ENCODE results near the gene WDR90. TPM values are rescaled to one million over a fixed set of nuclear protein-coding genes. Genes with fewer than 3 reads are reported as not detected.

WDR90 gene
- total RNA-seq, 1 donor from 2014 or later = 75.9 TPM

GRCh38 chr16:662597-662996 is 13.4 kb downstream of the WDR90 start:
- Mint-ChIP-seq H3K4me3 (no peak overlapping the region), H3K9me3 (no peaks in the 10 kb centered on the region), H3K27me3 (ENCODE audit: low read depth) (no peaks in the 10 kb centered on the region), H3K27ac (no peak overlapping the region), H3K36me3 (no peaks in the 10 kb centered on the region), H3K4me1 (peaks cover 6% of the 10 kb centered on the region)
- no peak for DNase-seq (ENCODE audit: low spot score in 2 of 2, unreplicated experiment in 2 of 2)
- TF ChIP-seq, protein P1, sequence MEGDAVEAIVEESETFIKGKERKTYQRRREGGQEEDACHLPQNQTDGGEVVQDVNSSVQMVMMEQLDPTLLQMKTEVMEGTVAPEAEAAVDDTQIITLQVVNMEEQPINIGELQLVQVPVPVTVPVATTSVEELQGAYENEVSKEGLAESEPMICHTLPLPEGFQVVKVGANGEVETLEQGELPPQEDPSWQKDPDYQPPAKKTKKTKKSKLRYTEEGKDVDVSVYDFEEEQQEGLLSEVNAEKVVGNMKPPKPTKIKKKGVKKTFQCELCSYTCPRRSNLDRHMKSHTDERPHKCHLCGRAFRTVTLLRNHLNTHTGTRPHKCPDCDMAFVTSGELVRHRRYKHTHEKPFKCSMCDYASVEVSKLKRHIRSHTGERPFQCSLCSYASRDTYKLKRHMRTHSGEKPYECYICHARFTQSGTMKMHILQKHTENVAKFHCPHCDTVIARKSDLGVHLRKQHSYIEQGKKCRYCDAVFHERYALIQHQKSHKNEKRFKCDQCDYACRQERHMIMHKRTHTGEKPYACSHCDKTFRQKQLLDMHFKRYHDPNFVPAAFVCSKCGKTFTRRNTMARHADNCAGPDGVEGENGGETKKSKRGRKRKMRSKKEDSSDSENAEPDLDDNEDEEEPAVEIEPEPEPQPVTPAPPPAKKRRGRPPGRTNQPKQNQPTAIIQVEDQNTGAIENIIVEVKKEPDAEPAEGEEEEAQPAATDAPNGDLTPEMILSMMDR (IDR thresholded peaks at IDR 0.05; ENCODE audit: unreplicated experiment) = no peak

DNA sequence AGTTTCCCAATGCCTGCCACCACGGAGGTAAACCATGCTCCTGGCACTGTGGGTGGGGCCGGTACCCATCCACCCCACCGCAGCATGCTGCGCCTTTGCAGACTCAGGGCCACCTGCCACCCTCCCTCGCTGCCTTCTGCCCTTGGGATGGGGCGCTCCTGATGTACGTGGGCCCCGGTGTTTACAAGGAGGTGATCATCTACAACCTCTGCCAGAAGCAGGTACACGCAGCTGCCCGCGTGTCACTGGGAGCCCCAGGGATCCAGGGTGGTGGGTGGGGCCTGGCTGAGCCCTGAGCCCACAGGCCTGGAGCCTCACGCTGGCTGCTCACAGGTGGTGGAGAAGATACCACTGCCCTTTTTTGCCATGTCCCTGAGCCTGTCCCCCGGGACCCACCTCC is 17.4 kb downstream of the WDR90 start:
- TF ChIP-seq, protein P1 (IDR thresholded peaks at IDR 0.05; ENCODE audit: unreplicated experiment) = no peak
- Mint-ChIP-seq H3K36me3 (peaks cover 2% of the 10 kb centered on the region), H3K4me1 (peaks cover 5% of the 10 kb centered on the region), H3K27ac (no peak overlapping the region), H3K9me3 (no peaks in the 10 kb centered on the region), H3K27me3 (ENCODE audit: low read depth) (no peaks in the 10 kb centered on the region), H3K4me3 (no peak overlapping the region)
- no peak for DNase-seq (ENCODE audit: low spot score in 2 of 2, unreplicated experiment in 2 of 2)

- TF ChIP-seq, protein P1 (IDR thresholded peaks at IDR 0.05; ENCODE audit: unreplicated experiment) = no peak
- Mint-ChIP-seq H3K9me3 (no peaks in the 10 kb centered on the region), H3K27me3 (ENCODE audit: low read depth) (no peaks in the 10 kb centered on the region), H3K4me1 (peaks cover 5% of the 10 kb centered on the region), H3K36me3 (peaks cover 2% of the 10 kb centered on the region), H3K4me3 (peak overlapping the region; percentile 74), H3K27ac (peak overlapping the region; percentile 61)
- no peak for DNase-seq (ENCODE audit: low spot score in 2 of 2, unreplicated experiment in 2 of 2)
Measured at GRCh38 chr16:667113-667779, 18.1 kb downstream of the WDR90 start.

DNA sequence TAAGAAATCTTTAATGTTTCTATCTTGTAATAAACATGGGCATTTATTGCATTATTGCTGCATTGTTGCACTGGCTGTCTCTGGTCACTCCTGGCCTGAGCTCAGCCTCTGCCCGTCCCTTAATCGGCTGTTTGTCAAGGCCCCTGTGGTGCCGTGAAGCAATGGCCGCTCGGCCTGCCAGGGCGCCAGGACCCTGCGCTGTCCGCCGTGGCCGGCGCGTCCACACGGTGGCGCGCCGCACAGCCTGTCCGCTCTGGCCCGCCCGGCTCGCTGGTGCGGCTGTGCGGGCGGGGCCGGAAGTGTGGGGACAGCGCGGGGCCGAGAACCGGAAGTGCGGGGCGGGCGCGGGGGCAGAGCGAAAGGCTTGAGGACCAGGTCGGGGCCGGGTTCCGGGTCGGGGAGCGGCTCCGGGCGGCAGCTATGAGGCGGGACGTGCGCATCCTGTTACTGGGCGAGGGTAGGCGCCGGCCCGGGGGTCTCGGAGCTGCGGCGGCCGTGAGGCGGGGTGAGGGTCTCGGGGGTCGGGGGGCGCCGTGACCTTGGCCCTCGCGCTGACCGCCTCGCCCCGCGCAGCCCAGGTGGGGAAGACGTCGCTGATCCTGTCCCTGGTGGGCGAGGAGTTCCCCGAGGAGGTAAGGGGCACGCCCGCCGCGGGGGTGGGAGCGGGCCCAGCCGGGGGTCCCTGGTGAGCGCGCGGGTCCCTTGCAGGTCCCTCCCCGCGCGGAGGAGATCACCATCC is 18.8 kb downstream of the WDR90 start, which contains the start of gene RHOT2:
Gene RHOT2 (plus strand): TSS at position 353 of the 739 bp plus-strand sequence. CDS start 68 bp downstream, at position 421.
- DNase-seq (ENCODE audit: low spot score in 2 of 2, unreplicated experiment in 2 of 2) = peak; percentile 91 to 92
- no peaks in the 10 kb centered on the region for H3K27me3 Mint-ChIP-seq (ENCODE audit: low read depth)
- TF ChIP-seq, protein P1 (IDR thresholded peaks at IDR 0.05; ENCODE audit: unreplicated experiment) = peak; percentile 58
- no peaks in the 10 kb centered on the region for H3K9me3 Mint-ChIP-seq
- H3K36me3 Mint-ChIP-seq = peaks cover 2% of the 10 kb centered on the region
- H3K27ac Mint-ChIP-seq = peak within 1 kb of the TSS; percentile 61
- peak within 1 kb of the TSS; percentile 74 for H3K4me3 Mint-ChIP-seq
- H3K4me1 Mint-ChIP-seq = peaks cover 5% of the 10 kb centered on the region

- TF ChIP-seq, protein P1 (IDR thresholded peaks at IDR 0.05; ENCODE audit: unreplicated experiment) = no peak
- no peaks in the 10 kb centered on the region for H3K9me3 Mint-ChIP-seq
- no peaks in the 10 kb centered on the region for H3K27me3 Mint-ChIP-seq (ENCODE audit: low read depth)
- DNase-seq (ENCODE audit: low spot score in 2 of 2, unreplicated experiment in 2 of 2) = no peak
- H3K27ac Mint-ChIP-seq = no peak overlapping the region
- peak overlapping the region; percentile 74 for H3K4me3 Mint-ChIP-seq
- peaks cover 2% of the 10 kb centered on the region for H3K36me3 Mint-ChIP-seq
- H3K4me1 Mint-ChIP-seq = peaks cover 5% of the 10 kb centered on the region
Measured at GRCh38 chr16:668519-669171, 19.5 kb downstream of the WDR90 start.

All from mesothelial cell of epicardium (in vitro differentiated cells).